HG03342 (cell line): ENCODE data around the gene TMEM170A.
A peak's percentile ranks its signal among the peaks of the same experiment; 100 is the strongest.
"Not testable (repeated sequence)": the region's sequence is repeated elsewhere in the genome, so short reads cannot be mapped to it uniquely, and the experiment has no call there.

Experiments used
- ATAC-seq: cut with Tn5 transposase; IDR thresholded peaks from one replicate; pipeline ENCODE4 v1.9.1; 2021; ENCODE audit warnings: mild to moderate bottlenecking, moderate library complexity; ENCODE audit not compliant: unreplicated experiment

TMEM170A gene

DNA sequence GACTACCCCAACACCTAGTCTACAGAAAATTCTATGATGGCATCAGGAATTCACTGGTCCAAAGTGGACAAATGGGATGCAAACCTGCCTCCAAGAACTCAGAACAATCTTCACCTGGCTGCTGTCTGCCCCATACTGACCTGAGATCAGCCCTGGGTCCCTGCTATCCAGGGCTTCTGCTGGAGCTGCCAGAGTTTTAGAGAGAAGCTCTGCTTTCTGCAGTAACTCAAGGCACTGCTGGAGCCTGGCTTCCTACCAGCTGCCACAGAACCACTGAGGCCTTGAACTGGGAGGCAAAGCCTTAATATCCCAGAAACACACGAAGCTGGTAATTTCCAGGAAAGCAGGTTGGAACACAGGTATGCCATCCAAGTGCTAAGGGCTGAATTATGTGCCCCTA lies 7.5 kb downstream of the TMEM170A start:
- no peak for ATAC-seq

DNA sequence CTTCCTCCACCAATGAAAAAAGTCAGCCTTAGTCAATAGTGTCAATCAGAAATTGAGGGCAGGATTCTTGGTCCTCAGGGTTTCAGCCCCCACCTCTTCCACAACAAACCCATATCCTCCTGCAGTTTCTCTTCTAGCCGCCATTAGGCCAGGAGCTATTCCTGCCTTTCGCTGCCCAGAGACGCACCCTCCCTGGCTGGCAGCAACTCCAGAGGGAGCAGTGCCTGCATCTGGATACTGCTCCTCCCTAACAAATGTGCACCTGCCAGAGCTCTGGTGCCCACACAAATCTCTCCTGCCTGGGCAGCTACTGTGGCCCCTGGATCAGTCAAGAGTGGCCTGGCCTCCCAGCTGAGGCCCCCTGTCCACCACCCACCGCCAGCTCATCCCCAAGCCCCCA lies 8.0 kb downstream of the TMEM170A start:
- not testable (repeated sequence) for ATAC-seq

DNA sequence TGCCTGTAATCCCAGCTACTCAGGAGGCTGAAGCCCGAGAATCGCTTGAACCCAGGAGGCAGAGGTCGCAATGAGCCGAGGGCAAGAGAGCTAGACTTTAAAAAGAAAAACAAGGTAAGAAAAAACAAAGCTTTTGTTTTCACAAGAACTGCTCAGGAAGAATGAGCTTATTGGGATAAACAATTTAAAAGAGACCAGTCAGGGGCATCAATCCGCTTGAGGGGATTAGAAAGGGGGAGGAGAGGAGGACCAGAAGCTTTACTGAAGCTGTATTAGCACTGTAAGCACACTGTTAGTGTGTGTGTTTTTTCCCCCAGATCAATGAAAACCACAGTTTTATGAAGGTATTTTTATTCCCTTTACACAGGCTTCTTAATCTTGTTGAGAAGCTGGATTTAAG lies 8.8 kb downstream of the TMEM170A start:
- no peak for ATAC-seq

DNA sequence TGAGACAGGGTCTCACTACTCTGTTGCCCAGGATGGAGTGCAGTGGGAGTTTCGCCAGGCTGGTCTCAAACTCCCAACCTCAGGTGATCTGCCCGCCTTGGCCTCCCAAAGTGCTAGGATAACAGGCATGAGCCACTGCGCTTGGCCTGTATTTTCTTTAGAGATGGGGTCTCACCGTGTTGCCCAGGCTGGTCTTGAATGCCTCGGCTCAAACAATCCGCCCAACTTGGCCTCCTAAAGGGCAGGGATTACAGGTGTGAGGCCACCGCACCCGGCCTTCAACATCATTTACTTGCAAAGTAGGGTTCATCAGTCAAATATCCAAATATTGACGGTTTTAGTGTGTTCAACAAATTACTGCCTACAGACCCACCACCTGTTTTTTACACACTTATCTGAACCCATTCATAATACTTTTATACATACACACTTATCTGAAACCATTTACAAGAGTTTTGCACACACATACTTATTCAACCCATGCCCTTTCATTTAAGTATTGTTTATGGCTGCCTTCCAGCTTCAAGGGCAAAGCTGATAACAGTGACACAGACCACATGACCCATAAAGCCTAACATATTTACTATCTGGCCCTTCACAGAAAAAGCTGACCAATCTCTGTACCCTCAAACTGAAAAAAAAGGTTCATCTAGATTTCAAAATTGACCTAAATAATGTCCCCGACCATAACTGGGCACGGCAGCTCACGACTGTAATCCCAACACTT lies 11.9 kb downstream of the TMEM170A start:
- no peak for ATAC-seq

DNA sequence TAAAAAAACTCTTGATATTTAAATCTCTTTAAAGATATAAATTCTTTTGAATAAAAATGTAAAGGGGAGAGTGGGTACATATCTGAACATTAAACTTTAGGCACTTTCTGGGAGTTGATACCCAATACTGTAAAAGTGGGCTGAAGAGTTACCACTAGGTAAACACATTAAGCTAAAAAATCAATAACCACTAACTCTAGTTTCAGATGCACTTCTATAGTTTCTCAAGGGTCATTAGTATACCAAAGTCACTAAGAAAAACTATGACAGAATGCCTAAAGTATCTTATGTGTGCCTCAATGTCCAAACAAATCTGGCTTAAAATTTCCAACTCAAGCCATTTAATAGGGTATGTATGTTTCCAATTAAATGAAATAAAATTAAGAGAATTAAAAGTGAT lies 18.1 kb downstream of the TMEM170A start:
- no peak for ATAC-seq

DNA sequence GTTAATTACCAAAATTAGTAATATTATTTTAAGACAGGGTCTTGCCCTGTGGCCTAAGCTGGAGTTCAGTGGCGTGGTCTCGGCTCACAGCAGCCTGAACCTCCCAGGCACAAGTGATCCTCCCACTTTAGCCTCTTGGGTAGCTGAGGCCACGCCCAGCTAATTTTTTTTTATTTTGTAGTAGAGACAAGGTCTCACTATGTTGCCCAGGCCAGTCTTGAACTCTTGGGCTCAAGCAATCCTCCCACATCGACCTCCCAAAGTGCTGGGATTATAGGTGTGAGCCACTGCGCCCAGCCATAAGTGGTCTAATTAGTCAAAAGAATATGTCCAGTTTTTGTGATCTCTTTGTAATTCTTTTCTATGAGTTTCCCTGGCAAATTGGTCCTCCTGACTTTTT lies 19.2 kb downstream of the TMEM170A start:
- ATAC-seq, result no peak

DNA sequence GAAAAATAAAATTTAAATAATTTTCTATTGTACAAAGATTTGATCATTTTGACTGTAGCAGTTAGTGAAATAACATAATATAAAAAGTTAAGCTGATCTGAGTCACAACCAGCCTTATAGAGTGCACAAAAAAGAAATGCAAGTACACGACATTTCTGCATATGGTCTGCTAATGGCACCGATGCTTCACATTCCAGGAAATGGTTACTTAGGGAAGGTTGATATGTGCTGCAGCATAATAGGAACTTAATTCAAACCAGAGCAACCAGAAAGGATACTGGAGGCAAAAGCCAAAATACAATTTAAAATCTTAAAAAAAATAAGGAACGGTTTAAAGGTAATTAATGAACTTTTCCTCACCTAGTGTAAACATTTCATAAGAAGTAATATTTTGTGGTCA lies 21.2 kb downstream of the TMEM170A start:
- no peak for ATAC-seq

DNA sequence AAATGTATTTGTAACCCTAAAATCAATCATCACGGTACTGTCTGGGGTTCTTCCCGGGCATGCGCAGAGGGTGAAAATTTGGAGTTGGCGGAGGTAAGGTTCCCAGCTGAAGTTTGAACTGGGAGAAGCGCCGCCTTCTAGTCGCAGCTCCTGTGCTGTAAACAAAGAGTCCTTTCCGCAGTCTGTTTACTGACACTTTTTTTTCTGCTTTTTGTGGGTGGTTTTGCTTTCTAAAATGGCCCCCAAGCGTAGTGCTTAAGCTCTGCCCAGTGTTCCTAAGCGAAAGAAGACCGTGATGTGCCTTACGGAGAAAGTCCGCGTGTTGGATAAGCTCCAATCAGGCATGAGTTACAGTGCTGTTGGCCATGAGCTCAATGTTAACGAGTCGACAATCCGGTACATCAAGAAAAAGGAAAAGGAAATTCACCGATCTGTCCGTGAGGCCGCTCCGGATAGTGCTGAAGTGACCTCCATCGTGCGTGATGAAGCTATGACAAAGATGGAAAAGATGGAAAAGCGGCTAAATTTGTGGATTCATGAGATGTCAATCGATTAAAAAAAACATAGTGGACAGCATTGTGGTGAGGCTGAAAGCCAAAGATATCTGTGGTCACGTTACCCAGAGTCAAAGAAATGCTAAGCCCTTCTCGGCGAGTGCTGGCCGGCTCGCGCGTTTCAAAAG lies 30.6 kb downstream of the TMEM170A start:
- ATAC-seq, result peak; percentile 54

DNA sequence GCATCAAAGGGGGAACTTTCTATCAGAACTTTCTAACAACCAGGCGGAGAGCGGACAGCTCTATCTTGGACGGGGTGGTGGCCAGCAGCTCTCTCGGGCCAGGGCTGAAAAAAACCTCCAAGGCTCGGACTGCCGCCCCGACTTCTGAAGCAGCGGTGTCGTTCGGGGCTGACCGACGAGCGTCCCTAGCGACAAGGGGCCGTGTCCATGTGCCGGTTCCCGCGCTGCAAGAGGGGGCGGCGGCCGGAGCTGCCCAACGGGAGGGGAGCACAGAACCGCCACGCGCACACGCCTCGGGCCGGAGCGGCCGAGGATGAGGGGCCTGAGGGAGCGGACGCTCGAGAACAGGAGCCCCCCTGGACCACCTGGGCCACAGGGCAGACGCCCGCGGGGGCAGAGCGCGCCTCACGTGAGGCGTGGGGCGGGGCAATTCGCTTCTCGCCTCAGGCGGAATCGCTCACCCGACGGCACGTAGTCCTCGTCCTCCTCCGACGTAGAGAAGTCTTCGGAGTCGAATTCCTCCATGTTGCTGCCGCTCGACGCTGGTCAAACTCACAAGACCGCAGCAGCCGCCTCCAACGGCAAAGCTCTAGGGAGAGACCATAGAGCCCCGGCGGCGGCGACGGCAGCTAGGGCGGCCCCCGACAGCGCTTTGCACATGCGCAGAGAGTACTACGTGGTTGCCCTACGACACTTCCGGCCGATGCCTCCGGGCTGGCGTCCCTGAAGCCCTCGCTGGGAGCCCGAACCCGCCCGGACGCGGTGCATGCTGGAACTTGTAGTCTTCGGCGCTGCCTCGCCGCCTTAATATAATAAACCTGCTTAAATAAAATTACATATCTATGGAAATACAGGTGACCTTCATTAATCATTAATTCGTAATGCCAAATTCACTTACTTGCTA lies 31.4 kb downstream of the TMEM170A start, which contains the start of gene CFDP1:
Gene CFDP1 (minus strand): TSS at position 676 of the 904 bp plus-strand sequence. CDS start 151 bp downstream, at position 525.
- ATAC-seq, result peak; percentile 93

DNA sequence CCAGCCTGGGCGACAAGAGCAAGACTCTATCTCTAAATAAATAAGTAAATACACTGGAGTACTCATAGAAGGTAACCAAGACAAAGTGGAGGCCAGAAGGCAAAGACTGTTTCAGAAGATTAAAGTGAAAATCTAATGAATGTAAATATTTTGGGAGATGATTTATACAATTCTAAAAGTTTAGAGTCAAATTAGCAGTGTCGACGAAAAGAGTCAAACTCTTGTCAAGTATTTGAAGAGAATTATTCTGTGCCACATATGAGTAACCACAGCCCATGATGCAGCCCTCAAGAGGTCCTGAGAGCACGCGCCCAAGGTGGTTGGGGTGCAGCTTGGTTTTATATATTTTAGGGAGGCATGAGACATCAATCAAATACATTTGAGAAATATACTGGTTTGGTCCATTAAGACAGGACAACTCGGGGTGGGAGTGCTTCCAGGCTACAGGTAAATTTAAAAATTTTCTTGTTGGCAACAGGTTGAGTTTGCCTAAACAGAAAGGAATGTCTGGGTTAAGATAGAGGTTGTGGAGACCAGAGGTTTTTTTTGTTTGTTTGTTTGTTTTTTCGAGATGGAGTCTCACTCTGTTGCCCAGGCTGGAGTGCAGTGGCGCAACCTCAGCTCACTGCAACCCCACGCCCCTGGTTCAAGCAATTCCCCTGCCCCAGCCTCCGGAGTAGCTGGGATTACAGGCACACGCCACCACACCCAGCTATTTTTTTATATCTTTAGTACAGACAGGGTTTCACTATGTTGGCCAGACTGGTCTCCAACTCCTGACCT lies 34.7 kb downstream of the TMEM170A start:
- ATAC-seq, result no peak

DNA sequence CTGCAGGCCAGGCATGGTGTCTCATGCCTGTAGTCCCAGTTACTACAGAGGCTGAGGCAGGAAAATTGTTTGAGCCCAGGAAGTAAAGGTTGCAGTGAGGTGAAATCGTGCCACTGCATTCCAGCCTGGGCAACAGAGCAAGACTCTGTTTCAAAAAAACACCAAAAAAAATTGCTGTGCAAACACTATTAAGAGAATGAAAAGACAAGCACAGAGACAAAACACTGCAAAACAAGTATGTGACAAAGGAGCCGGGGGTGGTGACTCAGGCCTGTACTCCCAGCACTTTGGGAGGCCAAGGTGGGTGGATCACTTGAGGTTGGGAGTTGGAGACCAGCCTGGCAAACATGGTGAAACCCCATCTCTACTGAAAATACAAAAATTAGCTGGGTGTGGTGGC lies 38.0 kb downstream of the TMEM170A start:
- ATAC-seq, result not testable (repeated sequence)

DNA sequence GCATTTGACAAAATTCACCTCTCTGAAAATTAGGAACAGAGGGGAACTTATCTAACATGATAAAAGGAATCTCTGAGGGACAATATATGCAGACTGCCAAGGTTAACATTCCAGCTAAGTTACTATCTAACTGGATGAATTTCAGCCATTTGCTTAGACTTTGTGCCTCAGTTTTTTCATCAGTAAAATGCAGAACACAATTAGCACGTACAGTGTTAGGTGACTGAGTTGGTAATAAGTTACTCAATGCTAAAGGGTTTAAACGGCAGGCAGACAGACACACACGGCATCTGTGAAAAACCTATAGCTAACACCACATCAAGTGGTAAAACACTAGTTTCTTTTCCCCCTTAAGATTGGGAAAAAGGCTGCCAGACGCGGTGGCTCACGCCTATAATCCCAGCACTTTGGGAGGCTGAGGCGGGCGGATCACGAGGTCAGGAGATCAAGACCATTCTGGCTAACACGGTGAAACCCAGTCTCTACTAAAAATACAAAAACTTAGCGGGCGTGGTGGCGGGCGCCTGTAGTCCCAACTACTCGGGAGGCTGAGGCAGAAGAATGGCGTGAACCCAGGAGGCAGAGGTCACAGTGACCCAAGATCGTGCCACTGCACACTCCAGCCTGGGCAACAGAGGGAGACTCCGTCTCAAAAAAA lies 40.3 kb downstream of the TMEM170A start:
- not testable (repeated sequence) for ATAC-seq

DNA sequence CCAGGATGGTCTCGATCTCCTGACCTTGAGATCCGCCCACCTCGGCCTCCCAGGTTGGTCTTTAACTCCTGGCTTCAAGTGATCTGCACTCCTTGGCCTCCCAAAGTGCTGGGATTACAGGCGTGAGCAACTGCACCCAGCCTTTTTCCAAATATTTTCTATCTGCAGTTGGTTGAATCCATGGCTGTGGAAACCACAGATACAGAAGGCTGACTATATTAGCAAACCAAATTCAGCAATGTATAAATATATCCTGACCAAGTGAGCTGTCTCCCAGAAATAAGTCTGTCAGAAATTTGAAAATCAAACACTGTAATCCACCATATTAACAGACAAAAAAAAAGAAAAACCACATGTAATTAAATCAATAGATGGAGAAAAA lies 40.8 kb downstream of the TMEM170A start:
- no peak for ATAC-seq

DNA sequence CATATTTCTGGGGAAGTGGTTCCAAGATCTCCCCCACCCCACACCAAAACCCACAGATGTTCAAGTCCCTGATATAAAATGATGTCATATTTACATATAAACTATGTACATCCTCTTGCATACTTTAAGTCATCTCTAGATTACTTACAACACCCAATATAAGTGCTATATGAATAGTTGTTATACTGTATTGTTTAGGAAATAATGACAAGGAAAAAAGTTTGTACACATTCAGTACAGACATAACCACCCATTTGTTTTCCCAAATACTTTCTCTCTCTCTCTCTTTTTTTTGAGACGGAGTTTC lies 42.7 kb downstream of the TMEM170A start:
- no peak for ATAC-seq

DNA sequence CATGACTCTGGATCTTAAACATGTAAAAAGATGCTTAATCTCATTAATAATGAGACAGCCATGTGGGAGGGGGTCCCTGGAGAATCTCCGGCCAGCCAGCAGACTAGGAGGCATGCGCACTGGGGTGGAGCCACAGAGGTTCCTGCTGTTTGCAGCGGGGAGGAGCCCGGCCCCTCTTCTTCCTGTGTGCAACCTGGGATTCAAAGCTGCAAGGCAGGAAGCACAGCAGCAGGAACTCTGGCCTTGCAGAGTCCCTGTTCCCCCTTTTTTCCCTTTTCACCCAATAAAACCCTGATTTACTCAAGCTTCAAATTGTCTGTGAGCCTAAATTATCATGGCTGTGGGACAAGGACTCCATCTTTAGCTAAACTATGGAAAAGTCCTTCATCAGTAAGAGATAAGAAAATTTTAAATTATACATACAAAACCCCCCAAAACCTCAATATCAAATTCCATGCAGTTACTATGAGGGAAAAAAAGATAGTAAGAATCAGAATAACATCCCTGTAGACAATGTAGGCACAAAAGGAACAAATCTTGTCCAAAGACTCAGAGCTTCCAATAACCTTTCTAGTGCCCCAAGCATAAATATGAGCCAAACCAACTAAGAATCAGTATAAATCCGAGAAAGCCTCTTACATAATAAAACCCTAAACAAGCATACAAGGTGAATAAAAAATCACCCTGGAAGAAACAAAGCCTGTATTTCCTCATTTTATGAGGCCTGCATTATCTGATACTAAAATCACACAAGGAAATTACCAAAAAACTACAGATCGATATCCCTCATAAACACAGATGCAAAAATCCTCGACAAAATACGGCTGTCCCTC lies 43.3 kb downstream of the TMEM170A start:
- peak; percentile 94 for ATAC-seq

DNA sequence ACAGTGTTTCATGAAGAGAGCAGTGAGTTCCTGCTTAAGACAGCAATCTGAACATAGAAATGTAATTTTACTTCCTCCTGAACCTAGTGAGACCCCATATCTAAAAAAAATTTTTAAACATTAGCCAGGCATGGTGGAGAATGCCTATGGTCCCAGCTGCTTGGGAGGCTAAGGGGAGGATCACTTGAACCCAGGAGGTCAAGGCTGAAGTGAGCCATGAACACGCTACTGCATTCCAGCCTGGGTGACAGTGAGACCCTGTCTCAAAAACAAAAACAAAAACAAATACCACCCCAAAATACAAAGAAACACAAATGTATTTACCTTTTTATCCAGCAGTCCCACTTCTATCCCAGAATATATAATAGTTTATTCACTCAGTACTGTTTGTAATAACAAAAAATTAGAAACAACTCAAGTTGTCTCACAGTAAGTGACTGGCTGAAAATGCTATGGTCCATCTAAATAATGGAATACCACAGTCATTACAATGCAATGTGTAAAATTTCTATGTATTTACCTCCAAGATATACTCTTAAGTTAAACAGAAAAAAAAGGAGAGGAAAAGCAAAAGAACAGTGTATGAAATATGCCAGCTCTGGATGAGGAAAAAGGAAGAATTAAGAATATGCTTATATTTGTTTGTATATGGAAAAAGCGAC lies 47.5 kb downstream of the TMEM170A start:
- no peak for ATAC-seq

DNA sequence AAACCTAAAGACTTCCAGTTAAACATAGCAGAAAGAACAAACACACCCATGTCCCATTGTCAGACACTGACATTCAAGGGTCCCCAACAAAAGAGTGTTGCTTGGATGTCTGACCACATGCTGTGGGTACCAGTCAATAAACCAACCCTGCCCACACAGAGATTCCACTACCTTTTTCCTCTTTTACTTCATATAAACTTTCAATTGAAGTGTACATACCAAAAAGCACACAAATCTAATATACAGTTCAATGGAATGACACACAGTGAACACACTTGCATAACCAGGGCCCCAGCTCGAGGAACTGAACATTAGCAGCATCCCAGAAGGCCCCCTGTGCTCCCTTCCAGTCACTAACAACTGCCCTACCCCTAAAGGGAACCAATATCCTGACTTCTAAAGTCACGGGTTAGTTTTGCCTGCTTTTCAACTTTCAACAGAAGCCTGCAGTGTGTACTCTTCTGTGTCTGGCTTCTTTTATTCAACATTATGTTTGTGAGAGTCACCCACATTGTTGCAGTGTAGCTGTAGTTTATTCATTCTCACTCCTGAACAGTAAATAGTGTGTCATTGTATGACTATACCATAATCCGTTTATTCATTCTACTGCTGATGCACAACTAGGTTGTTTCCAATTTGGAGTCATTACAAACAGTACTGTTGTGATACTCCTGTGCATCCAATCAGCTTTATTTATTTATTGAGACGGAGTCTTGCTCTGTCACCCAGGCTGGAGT lies 49.2 kb downstream of the TMEM170A start:
- no peak for ATAC-seq

DNA sequence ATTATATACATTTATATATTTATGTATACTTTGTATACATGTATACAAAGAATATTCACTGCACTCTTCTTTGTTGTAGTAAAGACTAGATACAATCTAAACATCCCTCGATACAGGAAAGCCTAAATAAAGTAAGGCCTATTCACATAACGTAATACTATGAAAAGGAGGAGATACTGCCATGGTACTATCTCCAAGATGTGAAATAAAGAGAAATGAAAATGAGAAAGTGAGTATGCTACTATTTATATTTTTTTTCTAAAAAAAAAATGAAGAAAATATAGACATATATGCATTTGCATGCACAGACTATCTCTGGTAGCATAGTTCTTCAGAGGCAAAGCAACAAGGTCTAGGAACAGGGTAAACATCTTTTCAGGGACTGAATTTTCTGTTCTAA lies 50.5 kb downstream of the TMEM170A start:
- ATAC-seq, result no peak
